Measurements from ENCODE around the gene ANXA6. TPM values are rescaled to one million over a fixed set of nuclear protein-coding genes. Genes with fewer than 3 reads are reported as not detected.

ANXA6 gene
- total RNA-seq, 1 donor from 2014 or later = 520 TPM

- DNase-seq = peak; percentile 95
These were observed 76.8 kb downstream of the ANXA6 start, which contains the start of gene TNIP1 for GRCh38 chr5:151080613-151081430. TNIP1 (minus strand) TSS chr5:151081034; CDS start chr5:151065095, 15,939 bp downstream.

GRCh38 chr5:151079838-151080612 is 77.6 kb downstream of the ANXA6 start:
- no peak for DNase-seq

- no peak for DNase-seq
These were observed 78.9 kb downstream of the ANXA6 start for GRCh38 chr5:151078490-151079262.

- DNase-seq = no peak
These were observed 79.6 kb downstream of the ANXA6 start for GRCh38 chr5:151077967-151078366.

GRCh38 chr5:151077419-151077818 is 80.2 kb downstream of the ANXA6 start:
- DNase-seq = no peak

GRCh38 chr5:151076616-151077015 is 81.0 kb downstream of the ANXA6 start:
- DNase-seq = no peak

- no peak for DNase-seq
These were observed 81.8 kb downstream of the ANXA6 start for GRCh38 chr5:151075698-151076331.

GRCh38 chr5:151074557-151074956 is 83.0 kb downstream of the ANXA6 start:
- DNase-seq = no peak

- DNase-seq = no peak
These were observed 84.3 kb downstream of the ANXA6 start for GRCh38 chr5:151073280-151073679.

GRCh38 chr5:151072630-151073025 is 85.0 kb downstream of the ANXA6 start:
- no peak for DNase-seq

GRCh38 chr5:151071848-151072629 is 85.5 kb downstream of the ANXA6 start:
- no peak for DNase-seq

- DNase-seq = no peak
These were observed 86.6 kb downstream of the ANXA6 start for GRCh38 chr5:151071021-151071420.

GRCh38 chr5:151070449-151070848 is 87.1 kb downstream of the ANXA6 start:
- no peak for DNase-seq

GRCh38 chr5:151068433-151069197 is 89.0 kb downstream of the ANXA6 start:
- DNase-seq = peak; percentile 86

- DNase-seq = no peak
These were observed 89.7 kb downstream of the ANXA6 start for GRCh38 chr5:151067632-151068432.

GRCh38 chr5:151066920-151067319 is 90.7 kb downstream of the ANXA6 start:
- DNase-seq = no peak

GRCh38 chr5:151065609-151066008 is 92.0 kb downstream of the ANXA6 start:
- no peak for DNase-seq

GRCh38 chr5:151064916-151065499 is 92.6 kb downstream of the ANXA6 start:
- DNase-seq = no peak
